ENCODE data around the gene TUBB.

Gene TUBB

GRCh38 chr6:30763618-30764489 is 43.7 kb downstream of the TUBB start (continued):
- TF ChIP-seq ZNF23 (tag by site-specific recombination; IDR thresholded peaks at IDR 0.05; ENCODE audit: borderline replicate concordance) (no peak), SALL2 (tag by site-specific recombination; IDR thresholded peaks at IDR 0.05; ENCODE audit: borderline replicate concordance) (no peak), ZNF341 (tag by site-specific recombination; IDR thresholded peaks at IDR 0.05; ENCODE audit: low read depth) (no peak), ZBTB20 (tag by site-specific recombination; IDR thresholded peaks at IDR 0.05) (peak; percentile 80), ZBTB44 (tag by site-specific recombination; IDR thresholded peaks at IDR 0.05) (no peak), ELK4 (IDR thresholded peaks at IDR 0.05; ENCODE audit: borderline replicate concordance, low read depth, low read length) (no peak), ZNF843 (tag by site-specific recombination; IDR thresholded peaks at IDR 0.05) (peak; percentile 87), ZNF398 (tag by site-specific recombination; IDR thresholded peaks at IDR 0.05) (no peak), ZNF830 (tag by site-specific recombination; IDR thresholded peaks at IDR 0.05; ENCODE audit: low read depth) (no peak), ZNF664 (tag by site-specific recombination; IDR thresholded peaks at IDR 0.05) (no peak), ZNF211 (tag by site-specific recombination; IDR thresholded peaks at IDR 0.05; ENCODE audit: low read depth) (no peak), ZNF555 (tag by site-specific recombination; conservative IDR thresholded peaks at IDR 0.05) (no peak), TCF7L2 (IDR thresholded peaks at IDR 0.05; ENCODE audit: borderline replicate concordance, low read depth, low read length) (peak; percentile 94), ZNF366 (tag by site-specific recombination; conservative IDR thresholded peaks at IDR 0.05) (no peak), ZNF138 (tag by site-specific recombination; IDR thresholded peaks at IDR 0.05; ENCODE audit: borderline replicate concordance) (no peak), IKZF3 (tag by site-specific recombination; IDR thresholded peaks at IDR 0.05) (0 out of 2 replicates have a peak, but pooled peaks have one; percentile 36), ZNF621 (tag by site-specific recombination; IDR thresholded peaks at IDR 0.05) (no peak), ZNF624 (tag by site-specific recombination; IDR thresholded peaks at IDR 0.05) (no peak), ZNF596 (tag by site-specific recombination; IDR thresholded peaks at IDR 0.05) (no peak), ZNF48 (tag by site-specific recombination; IDR thresholded peaks at IDR 0.05) (no peak), INSM2 (tag by site-specific recombination; IDR thresholded peaks at IDR 0.05) (0 out of 2 replicates have a peak, but pooled peaks have one; percentile 44), ZNF670 (tag by site-specific recombination; IDR thresholded peaks at IDR 0.05; ENCODE audit: low read depth) (no peak), ZNF501 (tag by site-specific recombination; IDR thresholded peaks at IDR 0.05) (no peak), ZNF514 (tag by site-specific recombination; IDR thresholded peaks at IDR 0.05) (no peak), ZNF155 (tag by site-specific recombination; IDR thresholded peaks at IDR 0.05) (no peak), ZNF76 (tag by site-specific recombination; IDR thresholded peaks at IDR 0.05; ENCODE audit: borderline replicate concordance, low read depth) (no peak), ZFP69B (tag by site-specific recombination; IDR thresholded peaks at IDR 0.05) (no peak), ZNF777 (tag by site-specific recombination; IDR thresholded peaks at IDR 0.05; ENCODE audit: borderline replicate concordance) (no peak), ZNF544 (tag by site-specific recombination; IDR thresholded peaks at IDR 0.05) (no peak), ZNF2 (tag by site-specific recombination; IDR thresholded peaks at IDR 0.05) (0 out of 2 replicates have a peak, but pooled peaks have one; percentile 47), ZNF513 (tag by site-specific recombination; IDR thresholded peaks at IDR 0.05) (no peak)
